Glomerular visceral epithelial cell (primary cell): ENCODE data around the gene RPL36A.

Experiments
- DNase-seq: peaks from one replicate; pipeline ENCODE4 v3.0.0-alpha.2; 2016; ENCODE audit errors: extremely low spot score

The RPL36A gene

DNA sequence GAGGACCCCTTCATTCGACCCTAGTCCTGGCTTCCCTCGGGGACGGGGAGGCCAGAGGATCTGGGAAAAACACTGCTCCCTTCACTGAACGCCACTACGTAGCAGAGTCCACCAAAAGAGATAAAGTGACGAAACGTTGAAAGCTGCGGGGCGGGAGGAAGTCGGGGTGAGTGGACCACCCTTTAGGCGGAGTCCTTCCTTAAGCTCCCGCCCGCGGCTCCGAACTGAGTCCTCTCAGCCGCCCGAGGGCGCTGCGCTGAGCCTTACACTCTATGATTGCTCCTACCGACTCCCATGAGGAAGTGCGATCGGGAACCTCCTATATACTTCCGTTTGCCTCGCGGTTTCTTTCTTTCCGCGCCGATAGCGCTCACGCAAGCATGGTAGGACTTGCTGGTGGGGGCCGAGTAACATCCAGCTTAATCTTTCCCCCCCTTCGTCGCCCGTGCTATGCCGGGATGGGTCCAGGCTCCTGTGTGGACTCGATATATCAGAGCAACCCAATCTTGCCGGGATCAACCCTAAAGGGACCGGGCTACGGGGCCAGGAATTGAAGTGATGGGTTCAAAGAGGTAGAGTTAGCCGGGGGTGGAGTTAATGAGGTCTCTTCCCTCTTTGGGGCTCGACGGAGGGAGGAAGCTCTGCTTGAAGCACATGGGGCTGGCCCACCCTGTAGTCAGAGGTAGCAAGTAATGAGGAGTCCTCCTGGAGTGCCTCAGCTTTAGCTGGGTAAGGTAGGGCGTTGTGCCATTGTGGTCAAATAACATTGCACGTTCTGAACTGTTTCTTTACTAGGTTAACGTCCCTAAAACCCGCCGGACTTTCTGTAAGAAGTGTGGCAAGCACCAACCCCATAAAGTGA is at the start of gene RPL36A:
Gene RPL36A (plus strand): TSS at position 348 of the 862 bp plus-strand sequence. CDS start 33 bp downstream, at position 381.
- peak; percentile 90 for DNase-seq

DNA sequence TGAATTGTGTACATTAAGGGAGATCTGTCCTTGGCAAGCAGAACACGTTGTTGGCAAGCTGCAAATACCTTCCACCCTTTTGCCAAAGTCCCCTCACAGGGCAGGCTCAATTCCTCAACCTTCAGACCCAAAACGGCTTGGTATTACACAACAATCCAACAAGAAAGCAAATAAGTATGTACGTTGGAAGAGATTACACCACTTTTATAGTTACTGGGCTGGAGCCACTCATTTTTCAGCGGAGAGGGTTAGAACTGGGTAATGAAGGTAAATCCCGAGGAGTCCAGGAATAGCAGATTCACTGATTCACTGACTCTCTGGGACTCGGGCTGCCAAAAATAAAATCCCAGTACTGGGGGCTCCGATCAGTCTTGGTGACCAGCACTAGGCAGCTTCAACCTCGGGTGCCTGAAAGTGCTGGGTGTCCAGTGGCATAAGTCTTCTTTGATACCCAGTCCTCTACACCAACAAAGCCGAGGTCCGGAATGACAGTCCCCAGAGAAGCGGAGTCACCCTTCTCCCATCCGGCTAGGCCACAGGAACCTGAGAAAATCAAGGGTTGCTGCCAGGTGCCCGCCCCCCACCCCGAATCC is 42.9 kb upstream of the RPL36A start:
- peak; percentile 6 for DNase-seq

DNA sequence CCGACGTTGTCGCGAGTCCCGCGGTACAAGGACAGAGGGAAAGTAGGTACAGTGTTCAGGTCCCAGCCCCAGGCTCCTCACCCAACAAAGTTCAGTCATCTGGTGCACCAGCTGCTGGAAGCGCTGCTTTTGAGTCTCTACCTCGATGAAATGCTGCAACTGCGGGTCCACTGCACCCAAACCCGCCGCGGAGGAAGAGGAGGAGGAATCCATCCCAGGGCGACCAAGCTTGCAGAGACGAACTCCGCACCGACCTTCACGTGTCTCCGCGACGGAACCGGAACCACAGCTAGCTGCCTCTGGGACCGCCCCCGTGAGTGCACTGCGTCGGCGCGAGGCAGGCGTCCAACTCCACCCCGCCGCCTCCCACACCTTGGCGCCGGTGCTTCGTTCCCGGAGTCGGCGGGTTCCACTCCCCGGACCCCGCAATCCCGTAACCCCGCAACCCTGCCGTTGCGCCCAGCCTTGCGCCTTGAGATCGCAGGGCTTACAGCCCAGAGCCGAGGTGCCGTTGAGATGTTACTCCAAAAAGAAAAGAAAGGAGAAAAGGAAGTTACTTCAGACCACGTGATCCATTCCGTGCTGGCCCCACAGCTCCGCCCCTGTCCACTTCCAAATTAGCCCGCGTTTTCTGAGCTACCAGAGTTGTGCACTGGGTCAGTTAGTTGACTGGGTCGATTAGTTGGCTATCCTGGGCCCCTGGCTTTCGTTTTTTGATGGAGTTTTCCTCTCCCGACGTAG is 42.2 kb upstream of the RPL36A start, which contains the start of gene TIMM8A:
Gene TIMM8A (minus strand): TSS at position 291 of the 741 bp plus-strand sequence. CDS start 78 bp downstream, at position 213.
- peak; percentile 71 for DNase-seq

DNA sequence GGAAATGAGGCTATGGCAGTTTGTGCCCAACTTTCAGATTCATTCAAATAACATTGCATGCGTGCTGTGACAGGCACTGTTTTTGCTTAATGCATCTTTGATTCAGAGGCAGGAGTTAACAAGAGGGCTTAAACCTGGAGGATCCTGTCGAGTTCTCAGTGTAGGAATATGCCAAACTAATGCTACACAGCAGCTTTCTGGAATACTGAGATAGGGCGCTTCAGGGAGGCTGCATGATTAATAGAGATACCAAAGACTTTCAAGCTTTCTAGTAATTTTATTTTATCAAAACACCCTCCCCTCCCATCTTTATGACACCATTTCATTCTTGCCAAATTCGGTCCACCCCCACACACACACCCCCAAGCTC is 41.6 kb upstream of the RPL36A start:
- no peak for DNase-seq

DNA sequence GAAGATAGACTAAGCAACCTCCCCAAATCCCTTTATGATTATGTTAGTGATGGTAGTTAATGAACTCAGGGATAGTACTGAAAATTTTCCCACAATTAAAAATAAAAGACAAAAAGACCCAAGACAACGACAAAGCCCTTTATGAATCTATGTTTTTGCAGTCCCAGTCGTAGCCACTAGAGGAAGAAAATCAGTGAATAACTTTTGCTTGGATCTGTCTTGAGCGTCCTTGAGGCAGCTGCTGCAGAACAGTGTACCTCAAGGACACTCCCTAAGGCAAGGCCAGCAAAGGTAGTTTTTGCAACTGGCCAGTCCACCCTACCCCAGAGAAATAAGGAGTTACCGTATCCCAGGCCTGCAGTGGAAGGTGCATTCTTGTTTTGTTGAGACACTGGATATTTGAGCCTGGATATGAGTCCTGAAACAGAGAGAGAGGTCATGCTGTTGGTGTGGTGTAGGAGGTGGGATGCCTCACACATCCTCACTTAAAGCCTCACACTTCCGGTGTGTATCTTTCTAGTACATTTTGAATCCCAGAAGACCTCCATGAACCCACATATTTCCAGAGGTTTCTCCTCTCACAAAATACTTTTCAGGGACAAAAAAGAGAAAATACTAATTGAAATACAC is 33.5 kb upstream of the RPL36A start:
- DNase-seq: no peak

DNA sequence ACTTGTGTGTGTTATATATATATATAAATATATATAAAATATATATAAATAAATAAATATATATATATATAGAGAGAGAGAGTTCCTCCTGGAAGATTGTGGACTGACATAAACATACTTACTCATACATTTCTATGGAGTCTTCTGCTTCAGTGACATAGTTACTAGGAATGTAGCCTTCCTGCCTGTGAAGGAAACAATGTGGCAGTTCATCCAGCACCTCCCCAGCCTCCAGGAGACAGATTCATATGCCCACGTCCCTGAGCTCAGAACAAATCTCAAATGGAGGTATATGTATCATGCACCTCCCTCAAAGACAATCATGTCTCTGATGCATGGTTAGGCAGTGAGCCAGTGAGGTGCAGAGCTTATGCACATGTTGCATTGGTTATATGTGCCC is 30.8 kb upstream of the RPL36A start:
- no peak for DNase-seq

DNA sequence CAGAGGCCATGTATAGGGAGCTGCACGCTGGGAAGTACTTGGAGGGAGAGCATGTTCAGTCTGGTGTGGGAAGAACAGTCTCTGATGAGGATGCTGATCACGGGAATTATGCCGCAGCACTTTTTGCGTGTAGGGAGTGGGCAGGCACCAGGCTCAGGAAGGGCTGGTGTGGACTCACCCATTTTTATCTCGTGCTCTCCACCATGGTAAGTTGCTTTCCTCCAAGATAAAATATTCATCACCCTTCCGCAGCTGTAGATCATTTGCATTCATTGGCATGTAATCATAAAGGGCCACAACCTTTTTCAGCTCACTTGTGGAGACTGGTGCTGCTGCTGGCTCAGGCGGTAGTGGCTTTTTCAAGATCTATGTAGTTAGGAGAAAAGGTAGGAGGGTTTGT is 30.4 kb upstream of the RPL36A start:
- DNase-seq: no peak

DNA sequence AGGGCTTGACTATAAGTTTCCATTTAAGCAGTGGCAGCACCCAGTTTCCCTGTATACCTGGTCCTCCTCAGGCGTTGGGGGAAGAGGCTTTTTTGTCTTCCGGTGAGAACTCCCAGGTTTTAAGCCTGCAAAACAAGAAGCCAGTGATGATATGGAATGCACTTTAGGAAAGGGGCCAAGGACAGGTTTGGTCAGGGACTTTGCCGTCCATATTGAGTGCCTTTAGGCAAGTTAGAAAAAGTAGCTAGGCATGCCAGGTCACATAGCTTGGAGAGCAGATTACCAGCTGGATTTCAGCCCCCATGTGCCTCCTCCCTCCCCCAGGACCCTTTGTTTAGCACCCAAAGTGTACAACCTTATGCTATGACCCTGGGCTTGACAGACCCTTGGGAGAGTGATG is 28.7 kb upstream of the RPL36A start:
- no peak for DNase-seq

DNA sequence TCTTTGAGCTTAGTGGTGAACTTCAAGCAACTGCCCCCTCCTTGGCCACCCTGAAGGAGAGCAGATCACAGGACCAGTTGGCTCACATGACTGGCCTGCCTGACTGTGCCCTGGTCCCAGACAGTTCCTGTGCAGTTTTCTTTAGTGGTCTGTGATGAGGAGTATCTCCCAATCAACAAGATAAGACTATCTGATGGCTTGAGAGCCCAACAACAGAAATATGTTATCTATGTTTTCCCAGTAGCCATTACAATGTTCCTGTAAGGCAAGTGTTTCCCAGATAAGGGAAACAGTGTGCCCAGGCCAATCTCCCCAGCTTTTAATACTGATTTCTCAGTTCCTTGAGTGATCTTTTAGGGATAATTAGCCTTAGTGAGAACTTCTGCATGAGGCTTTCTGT is 28.1 kb upstream of the RPL36A start:
- DNase-seq: no peak

DNA sequence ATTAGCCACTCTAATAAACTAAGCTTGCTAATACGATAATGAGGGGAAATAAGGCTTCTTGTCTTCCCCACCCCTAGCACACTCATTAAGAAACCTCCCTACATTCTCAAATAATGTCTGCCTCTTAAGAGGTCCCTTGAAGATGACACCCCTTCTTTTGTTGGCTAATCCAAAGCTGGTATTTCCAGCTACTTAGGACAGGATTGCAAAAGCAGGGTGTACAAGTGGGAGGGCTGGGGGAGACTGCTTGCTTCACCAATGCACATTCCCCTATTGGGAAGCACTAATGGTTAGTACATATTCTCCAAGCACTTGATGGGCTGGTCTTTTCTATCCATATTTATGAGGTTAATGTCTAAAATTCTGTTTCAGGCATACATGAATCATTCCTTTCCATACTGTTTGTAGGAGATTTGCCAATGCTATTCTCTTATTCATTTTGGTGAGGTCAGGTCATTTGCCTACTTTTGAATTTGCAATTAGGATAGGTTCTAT is 25.5 kb upstream of the RPL36A start:
- DNase-seq: no peak

DNA sequence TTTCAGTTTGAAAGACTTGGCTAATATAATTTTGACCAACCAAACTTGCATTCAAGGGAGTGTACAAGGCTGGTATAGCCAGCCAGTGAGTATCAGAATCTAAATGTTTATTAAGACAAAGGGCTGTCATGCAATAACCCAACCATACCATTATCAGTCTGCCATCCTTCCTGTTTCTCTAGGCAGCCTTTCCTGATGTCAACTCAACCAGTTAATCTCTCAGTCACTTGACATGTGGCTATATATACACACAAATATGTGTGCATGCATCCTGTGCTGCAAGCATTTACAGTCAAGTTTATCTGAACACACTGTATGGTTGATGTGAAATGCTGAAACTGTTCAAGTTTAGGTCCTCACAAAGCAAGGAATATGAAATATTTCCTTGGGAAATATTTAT is 22.0 kb upstream of the RPL36A start:
- no peak for DNase-seq

DNA sequence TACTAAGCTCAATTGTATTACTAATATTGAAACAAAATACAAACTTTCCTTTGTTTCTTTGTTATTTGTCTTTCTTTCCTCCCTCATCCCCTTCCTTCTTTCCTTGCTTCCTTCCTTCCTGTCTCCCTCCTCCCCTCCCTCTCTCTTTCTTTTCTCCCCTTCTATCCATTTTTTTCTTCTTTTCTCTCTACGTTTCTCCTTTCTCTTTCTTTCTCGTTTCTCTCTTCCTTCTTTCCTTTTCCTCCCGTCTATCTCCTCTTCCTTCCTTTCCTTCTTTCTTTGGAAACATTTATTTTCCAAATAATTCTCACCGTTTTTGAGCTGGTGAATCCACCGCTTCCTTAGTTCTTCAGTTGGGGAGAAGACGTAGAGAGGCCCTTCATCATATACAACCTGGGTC is 21.1 kb upstream of the RPL36A start:
- no peak for DNase-seq

DNA sequence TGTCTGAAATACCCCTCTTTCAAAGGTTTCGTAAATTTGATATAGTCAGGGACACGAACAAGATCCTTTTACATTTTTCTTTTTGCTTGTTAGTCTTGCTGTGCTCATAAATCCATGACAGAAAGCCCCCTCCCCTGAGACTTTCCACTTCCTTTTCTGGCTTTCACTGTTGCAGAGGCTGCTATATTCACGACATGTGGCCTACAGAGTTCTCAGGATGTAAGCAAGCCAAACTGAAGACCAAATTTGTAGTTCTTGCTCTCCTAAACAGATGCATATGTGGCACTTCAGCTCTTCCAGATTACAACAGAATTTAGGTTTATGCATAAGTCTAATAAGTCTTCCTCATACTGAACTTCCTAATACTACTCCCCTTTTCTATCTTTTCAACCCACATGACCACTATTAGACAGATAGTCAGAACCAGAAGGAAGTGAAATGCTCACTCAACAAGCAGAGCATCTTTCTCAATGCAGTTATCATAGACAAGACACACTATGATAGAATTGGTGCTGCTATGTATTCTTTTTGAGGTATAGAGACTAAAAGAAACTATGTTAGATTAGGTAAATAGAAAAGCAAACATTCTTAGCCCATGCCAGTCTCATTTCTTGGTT is 19.8 kb upstream of the RPL36A start:
- DNase-seq: no peak

DNA sequence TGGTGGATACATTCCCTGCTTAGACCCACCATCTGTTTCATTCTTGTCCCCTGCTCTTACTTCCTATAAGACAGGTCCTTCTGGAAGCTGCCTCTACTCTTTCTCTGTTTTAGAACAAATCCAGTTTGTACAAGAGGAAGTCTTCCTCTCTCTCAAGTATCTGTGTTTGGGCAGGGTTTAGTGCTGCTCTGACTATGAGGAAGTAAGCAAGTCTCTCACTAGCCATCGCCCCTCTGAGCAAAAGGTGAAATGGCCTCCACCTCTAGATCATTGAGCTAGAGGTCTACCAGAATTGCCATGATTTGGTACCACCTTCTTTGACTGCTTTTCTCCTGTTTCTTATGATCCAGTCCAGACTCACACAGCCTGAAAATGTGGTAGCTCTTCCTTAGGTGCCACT is 13.3 kb upstream of the RPL36A start:
- DNase-seq: no peak

DNA sequence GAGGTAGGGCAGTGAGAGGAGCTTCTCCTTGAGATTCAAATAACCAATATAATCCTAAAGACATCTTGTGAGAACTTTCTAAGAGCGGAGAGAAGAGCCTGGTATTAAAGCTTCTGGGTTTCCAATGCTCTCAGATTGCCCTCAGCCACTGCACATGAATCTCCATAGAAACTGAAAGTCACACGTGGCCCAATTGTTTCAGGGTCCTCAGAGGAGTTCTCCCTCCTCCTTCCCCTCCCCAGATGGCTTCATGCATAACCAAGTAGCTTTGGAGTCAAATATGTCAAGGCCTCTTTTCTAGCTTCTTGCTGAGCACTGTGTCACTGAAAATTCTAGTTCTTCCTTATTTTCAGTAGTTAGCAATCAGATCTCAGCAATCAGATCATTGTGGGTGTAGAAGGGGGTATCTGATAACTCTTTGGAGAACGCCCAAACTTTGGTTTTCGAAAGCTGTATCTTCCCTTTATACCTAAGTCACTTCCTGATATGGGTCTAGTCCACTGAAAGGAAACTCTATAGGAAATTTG is 7.1 kb upstream of the RPL36A start:
- DNase-seq: no peak

DNA sequence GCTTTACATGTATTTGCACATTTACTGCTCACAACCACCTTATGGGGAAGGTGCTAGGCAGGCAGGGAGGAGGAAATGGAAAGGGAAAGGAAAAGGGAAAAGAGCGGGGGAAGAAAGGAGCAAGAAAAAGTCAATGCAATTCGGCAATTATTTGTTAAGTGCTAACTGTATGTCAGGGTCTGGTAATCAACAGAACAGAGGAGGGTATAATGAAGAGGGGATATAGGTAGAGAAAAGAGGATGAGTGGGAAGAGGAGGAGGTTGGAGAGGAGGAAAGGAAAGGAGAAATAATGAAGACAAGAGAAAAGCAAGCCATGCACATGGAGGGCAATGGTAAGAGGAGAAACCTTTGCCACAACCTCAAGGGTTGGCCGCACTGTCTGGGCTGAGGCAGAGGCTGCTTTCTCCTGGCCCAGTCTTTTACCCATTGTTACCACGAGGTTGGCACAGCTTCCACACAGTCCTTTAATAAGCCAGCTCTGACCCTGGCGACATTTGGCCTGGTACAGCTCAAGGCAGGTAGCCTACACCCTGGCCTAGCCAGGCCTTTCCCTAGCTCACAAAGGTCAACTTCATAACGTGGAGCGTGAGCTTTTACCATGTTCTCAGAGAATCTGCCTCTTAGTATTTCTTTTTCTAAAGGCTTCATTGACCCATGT is 5.7 kb upstream of the RPL36A start:
- no peak for DNase-seq

DNA sequence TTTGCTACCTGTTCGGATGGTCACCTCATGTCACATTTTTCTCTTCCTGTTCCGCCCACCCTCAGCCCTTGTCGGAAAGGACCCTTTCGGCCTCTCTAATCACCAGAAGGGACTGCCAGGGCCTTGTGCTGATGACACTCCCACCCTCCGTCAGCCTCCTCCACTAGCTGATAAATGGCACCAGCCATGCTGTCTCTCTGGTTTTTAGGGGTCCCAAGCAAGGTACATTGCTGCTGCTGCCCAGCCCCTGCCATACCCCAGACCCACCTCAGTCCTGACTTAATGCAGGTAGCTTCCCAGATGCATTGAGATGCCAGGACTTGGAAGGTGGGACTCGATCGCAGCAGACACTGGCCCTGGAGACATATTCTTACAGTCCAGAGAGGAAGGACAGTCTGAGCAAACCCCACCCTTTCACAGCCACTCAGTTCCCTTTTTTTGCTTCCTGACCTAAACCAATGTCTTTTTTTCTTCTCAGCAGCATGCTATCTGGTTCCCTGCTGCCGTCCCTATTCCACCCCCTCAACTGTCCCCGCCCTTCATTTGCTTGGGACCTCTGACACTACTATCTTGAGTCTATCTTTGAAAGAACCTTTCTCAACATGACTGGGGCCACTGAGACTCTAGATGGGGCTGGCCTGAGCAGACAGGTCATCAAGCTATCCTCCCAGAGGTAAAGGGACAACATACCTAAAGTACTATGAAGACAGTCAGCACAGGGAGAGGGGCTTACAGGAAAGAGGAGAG is 4.8 kb upstream of the RPL36A start, which contains the start of gene BTK:
Gene BTK (minus strand): TSS at position 397 of the 747 bp plus-strand sequence. CDS start 10,907 bp downstream, outside the sequence.
- DNase-seq: no peak

DNA sequence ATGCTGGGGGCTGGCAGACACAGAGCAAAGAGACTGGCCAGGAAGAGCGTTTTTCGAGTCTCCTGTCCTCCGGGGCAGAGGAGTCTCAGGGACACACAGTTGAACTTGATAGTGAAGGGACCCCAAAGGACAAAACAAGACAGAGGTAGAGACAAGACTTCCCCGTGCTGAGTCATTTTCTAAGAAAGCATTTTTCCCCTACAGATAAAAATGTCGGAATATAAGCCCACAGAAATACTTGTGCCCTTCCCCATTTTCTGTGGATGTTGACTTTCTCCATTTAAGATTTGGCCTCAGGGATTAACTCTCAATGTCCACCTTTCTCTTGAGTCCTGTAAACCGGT is 4.3 kb upstream of the RPL36A start:
- no peak for DNase-seq

DNA sequence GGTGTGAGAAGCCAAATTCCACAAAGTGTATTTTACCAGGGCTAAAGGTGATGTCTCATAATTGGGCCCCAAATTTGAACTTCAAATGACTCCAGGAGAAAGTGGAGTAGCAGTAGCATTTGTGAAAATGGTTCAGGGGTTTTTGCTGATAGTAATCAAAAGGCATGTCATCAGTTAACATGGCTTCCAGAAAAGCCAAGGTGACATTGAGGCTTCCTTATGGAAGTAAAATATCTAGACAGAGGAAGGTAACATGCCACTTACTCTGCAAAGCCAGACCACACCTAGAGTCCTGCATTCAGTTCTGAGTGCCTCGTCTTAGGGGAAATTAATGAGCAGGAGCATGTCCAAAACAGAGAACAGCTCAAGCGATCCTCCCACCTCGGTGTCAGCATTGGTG is 2.2 kb upstream of the RPL36A start:
- DNase-seq: no peak

DNA sequence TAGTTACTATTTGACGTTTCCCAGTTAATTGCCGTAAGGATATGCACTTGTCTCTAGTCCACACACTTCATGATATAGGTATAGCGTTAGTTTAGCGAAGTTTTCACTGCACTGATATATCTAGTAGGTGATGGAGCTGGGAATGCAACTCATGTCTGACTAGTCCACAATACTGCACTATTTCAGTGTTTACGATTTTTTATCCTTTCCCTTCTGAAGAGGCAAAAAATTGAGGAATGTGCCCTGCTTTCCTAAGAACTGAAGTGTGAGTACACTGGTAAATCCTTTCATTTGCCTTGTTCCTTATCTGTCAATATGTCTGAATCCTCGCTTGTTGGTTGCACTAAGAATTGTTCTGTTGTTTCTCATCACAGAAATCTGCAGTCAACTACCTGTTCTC is 1.0 kb downstream of the RPL36A start:
- DNase-seq: no peak
